ENCODE results near the gene CDK5R1.

DNA sequence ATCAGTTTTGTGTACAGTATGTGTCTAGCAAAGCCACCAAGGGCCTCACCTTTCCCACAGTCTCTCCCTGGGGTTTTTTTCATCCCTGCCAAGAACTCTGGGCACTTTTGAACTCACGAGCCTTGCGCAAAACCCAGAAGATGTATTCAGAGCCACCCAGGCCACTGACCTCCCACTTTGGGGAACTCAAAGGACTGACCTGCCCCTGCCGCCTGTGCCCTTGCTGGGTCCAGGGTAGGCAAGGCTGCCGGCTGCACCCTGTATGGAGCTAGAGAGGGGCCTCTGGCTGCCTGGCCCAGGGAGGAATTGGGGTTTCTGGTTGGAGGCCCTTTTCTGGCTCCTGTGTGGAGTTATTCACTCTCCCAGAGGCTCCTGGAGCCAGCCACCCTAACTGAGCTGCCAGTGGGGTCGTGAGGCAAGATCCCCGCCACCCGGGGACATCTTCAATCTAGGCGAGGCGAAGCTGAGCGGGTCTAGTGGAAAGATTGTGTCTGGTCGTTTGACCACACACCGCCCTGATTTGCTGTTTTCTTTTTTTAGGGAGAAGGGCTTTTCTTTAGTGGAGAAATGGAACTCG is 1.9 kb downstream of the CDK5R1 start:
- TF ChIP-seq, protein P1, sequence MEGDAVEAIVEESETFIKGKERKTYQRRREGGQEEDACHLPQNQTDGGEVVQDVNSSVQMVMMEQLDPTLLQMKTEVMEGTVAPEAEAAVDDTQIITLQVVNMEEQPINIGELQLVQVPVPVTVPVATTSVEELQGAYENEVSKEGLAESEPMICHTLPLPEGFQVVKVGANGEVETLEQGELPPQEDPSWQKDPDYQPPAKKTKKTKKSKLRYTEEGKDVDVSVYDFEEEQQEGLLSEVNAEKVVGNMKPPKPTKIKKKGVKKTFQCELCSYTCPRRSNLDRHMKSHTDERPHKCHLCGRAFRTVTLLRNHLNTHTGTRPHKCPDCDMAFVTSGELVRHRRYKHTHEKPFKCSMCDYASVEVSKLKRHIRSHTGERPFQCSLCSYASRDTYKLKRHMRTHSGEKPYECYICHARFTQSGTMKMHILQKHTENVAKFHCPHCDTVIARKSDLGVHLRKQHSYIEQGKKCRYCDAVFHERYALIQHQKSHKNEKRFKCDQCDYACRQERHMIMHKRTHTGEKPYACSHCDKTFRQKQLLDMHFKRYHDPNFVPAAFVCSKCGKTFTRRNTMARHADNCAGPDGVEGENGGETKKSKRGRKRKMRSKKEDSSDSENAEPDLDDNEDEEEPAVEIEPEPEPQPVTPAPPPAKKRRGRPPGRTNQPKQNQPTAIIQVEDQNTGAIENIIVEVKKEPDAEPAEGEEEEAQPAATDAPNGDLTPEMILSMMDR (IDR thresholded peaks at IDR 0.05; ENCODE audit: low read depth, low read length): no peak
- no peak for TF ChIP-seq POLR2A (IDR thresholded peaks at IDR 0.05; ENCODE audit: extremely low read depth, insufficient read length)
- TF ChIP-seq, protein P2, sequence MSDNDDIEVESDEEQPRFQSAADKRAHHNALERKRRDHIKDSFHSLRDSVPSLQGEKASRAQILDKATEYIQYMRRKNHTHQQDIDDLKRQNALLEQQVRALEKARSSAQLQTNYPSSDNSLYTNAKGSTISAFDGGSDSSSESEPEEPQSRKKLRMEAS (IDR thresholded peaks at IDR 0.05; ENCODE audit: low read depth, low read length): no peak
